ENCODE data around the gene CAPN10.

Gene CAPN10

GRCh38 chr2:240588669-240589068, 2.1 kb downstream of the CAPN10 start:
- Histone ChIP-seq H3K27ac (ENCODE audit: low read length) (no peak overlapping the region), H3K9ac (ENCODE audit: low read length) (no peak overlapping the region), H3K36me3 (ENCODE audit: control insufficient read depth, low read depth, low read length) (peaks cover 3% of the 10 kb centered on the region), H3K4me3 (ENCODE audit: low read length) (no peak overlapping the region), H3K4me1 (ENCODE audit: control insufficient read depth, low read depth, low read length) (peaks cover 13% of the 10 kb centered on the region), H3K9me3 (ENCODE audit: control insufficient read depth, low read depth, low read length) (no peaks in the 10 kb centered on the region), H3K27me3 (ENCODE audit: control insufficient read depth, insufficient read depth, low read length) (no peaks in the 10 kb centered on the region)

GRCh38 chr2:240589375-240589774, 2.8 kb downstream of the CAPN10 start:
- Histone ChIP-seq H3K36me3 (ENCODE audit: control insufficient read depth, low read depth, low read length) (peaks cover 3% of the 10 kb centered on the region), H3K9me3 (ENCODE audit: control insufficient read depth, low read depth, low read length) (no peaks in the 10 kb centered on the region), H3K4me1 (ENCODE audit: control insufficient read depth, low read depth, low read length) (peaks cover 11% of the 10 kb centered on the region), H3K9ac (ENCODE audit: low read length) (no peak overlapping the region), H3K27ac (ENCODE audit: low read length) (no peak overlapping the region), H3K4me3 (ENCODE audit: low read length) (no peak overlapping the region), H3K27me3 (ENCODE audit: control insufficient read depth, insufficient read depth, low read length) (no peaks in the 10 kb centered on the region)

GRCh38 chr2:240589850-240590525, 3.5 kb downstream of the CAPN10 start:
- Histone ChIP-seq H3K27me3 (ENCODE audit: control insufficient read depth, insufficient read depth, low read length) (no peaks in the 10 kb centered on the region), H3K9me3 (ENCODE audit: control insufficient read depth, low read depth, low read length) (no peaks in the 10 kb centered on the region), H3K36me3 (ENCODE audit: control insufficient read depth, low read depth, low read length) (peaks cover 3% of the 10 kb centered on the region), H3K9ac (ENCODE audit: low read length) (no peak overlapping the region), H3K4me1 (ENCODE audit: control insufficient read depth, low read depth, low read length) (peaks cover 5% of the 10 kb centered on the region), H3K27ac (ENCODE audit: low read length) (no peak overlapping the region), H3K4me3 (ENCODE audit: low read length) (no peak overlapping the region)

GRCh38 chr2:240590681-240591111, 4.2 kb downstream of the CAPN10 start:
- no peak overlapping the region for H3K4me3 ChIP-seq (ENCODE audit: low read length)
- no peak overlapping the region for H3K9ac ChIP-seq (ENCODE audit: low read length)
- H3K4me1 ChIP-seq (ENCODE audit: control insufficient read depth, low read depth, low read length) = no peaks in the 10 kb centered on the region
- H3K27me3 ChIP-seq (ENCODE audit: control insufficient read depth, insufficient read depth, low read length) = no peaks in the 10 kb centered on the region
- peaks cover 3% of the 10 kb centered on the region for H3K36me3 ChIP-seq (ENCODE audit: control insufficient read depth, low read depth, low read length)
- no peak overlapping the region for H3K27ac ChIP-seq (ENCODE audit: low read length)
- no peaks in the 10 kb centered on the region for H3K9me3 ChIP-seq (ENCODE audit: control insufficient read depth, low read depth, low read length)

- H3K27me3 ChIP-seq (ENCODE audit: control insufficient read depth, insufficient read depth, low read length) = no peaks in the 10 kb centered on the region
Measured at GRCh38 chr2:240591226-240591625, 4.7 kb downstream of the CAPN10 start.

GRCh38 chr2:240591784-240592183, 5.2 kb downstream of the CAPN10 start:
- Histone ChIP-seq H3K4me3 (ENCODE audit: low read length) (no peak overlapping the region), H3K9me3 (ENCODE audit: control insufficient read depth, low read depth, low read length) (no peaks in the 10 kb centered on the region), H3K27me3 (ENCODE audit: control insufficient read depth, insufficient read depth, low read length) (no peaks in the 10 kb centered on the region), H3K9ac (ENCODE audit: low read length) (no peak overlapping the region), H3K4me1 (ENCODE audit: control insufficient read depth, low read depth, low read length) (no peaks in the 10 kb centered on the region), H3K27ac (ENCODE audit: low read length) (no peak overlapping the region), H3K36me3 (ENCODE audit: control insufficient read depth, low read depth, low read length) (peaks cover 3% of the 10 kb centered on the region)

More at GRCh38 chr2:240591226-240591625, 4.7 kb downstream of the CAPN10 start:
- Histone ChIP-seq H3K36me3 (ENCODE audit: control insufficient read depth, low read depth, low read length) (peaks cover 3% of the 10 kb centered on the region), H3K4me1 (ENCODE audit: control insufficient read depth, low read depth, low read length) (no peaks in the 10 kb centered on the region), H3K9ac (ENCODE audit: low read length) (no peak overlapping the region), H3K4me3 (ENCODE audit: low read length) (no peak overlapping the region), H3K9me3 (ENCODE audit: control insufficient read depth, low read depth, low read length) (no peaks in the 10 kb centered on the region), H3K27ac (ENCODE audit: low read length) (no peak overlapping the region)

GRCh38 chr2:240593026-240593702, 6.6 kb downstream of the CAPN10 start:
- Histone ChIP-seq H3K27ac (ENCODE audit: low read length) (no peak overlapping the region), H3K9ac (ENCODE audit: low read length) (no peak overlapping the region), H3K27me3 (ENCODE audit: control insufficient read depth, insufficient read depth, low read length) (no peaks in the 10 kb centered on the region), H3K4me3 (ENCODE audit: low read length) (no peak overlapping the region), H3K36me3 (ENCODE audit: control insufficient read depth, low read depth, low read length) (peaks cover 6% of the 10 kb centered on the region), H3K9me3 (ENCODE audit: control insufficient read depth, low read depth, low read length) (no peaks in the 10 kb centered on the region), H3K4me1 (ENCODE audit: control insufficient read depth, low read depth, low read length) (no peaks in the 10 kb centered on the region)

- H3K4me1 ChIP-seq (ENCODE audit: control insufficient read depth, low read depth, low read length) = no peaks in the 10 kb centered on the region
- H3K4me3 ChIP-seq (ENCODE audit: low read length) = no peak overlapping the region
- H3K27ac ChIP-seq (ENCODE audit: low read length) = no peak overlapping the region
- peaks cover 7% of the 10 kb centered on the region for H3K36me3 ChIP-seq (ENCODE audit: control insufficient read depth, low read depth, low read length)
- H3K9me3 ChIP-seq (ENCODE audit: control insufficient read depth, low read depth, low read length) = no peaks in the 10 kb centered on the region
- no peaks in the 10 kb centered on the region for H3K27me3 ChIP-seq (ENCODE audit: control insufficient read depth, insufficient read depth, low read length)
- H3K9ac ChIP-seq (ENCODE audit: low read length) = no peak overlapping the region
Measured at GRCh38 chr2:240593703-240594451, 7.3 kb downstream of the CAPN10 start.

- Histone ChIP-seq H3K9ac (ENCODE audit: low read length) (no peak overlapping the region), H3K4me3 (ENCODE audit: low read length) (no peak overlapping the region), H3K27ac (ENCODE audit: low read length) (no peak overlapping the region), H3K36me3 (ENCODE audit: control insufficient read depth, low read depth, low read length) (peaks cover 5% of the 10 kb centered on the region), H3K27me3 (ENCODE audit: control insufficient read depth, insufficient read depth, low read length) (no peaks in the 10 kb centered on the region), H3K4me1 (ENCODE audit: control insufficient read depth, low read depth, low read length) (no peaks in the 10 kb centered on the region), H3K9me3 (ENCODE audit: control insufficient read depth, low read depth, low read length) (no peaks in the 10 kb centered on the region)
Measured at GRCh38 chr2:240594511-240595380, 8.2 kb downstream of the CAPN10 start.

GRCh38 chr2:240595381-240596079, 9.0 kb downstream of the CAPN10 start:
- H3K36me3 ChIP-seq (ENCODE audit: control insufficient read depth, low read depth, low read length) = peaks cover 4% of the 10 kb centered on the region
- no peak overlapping the region for H3K27ac ChIP-seq (ENCODE audit: low read length)
- H3K4me1 ChIP-seq (ENCODE audit: control insufficient read depth, low read depth, low read length) = no peaks in the 10 kb centered on the region
- no peaks in the 10 kb centered on the region for H3K9me3 ChIP-seq (ENCODE audit: control insufficient read depth, low read depth, low read length)
- H3K4me3 ChIP-seq (ENCODE audit: low read length) = no peak overlapping the region
- no peaks in the 10 kb centered on the region for H3K27me3 ChIP-seq (ENCODE audit: control insufficient read depth, insufficient read depth, low read length)
- H3K9ac ChIP-seq (ENCODE audit: low read length) = no peak overlapping the region

All from iPS-18a (cell line).